ENCODE data around the gene DHRS7. TPM values are rescaled to one million over a fixed set of nuclear protein-coding genes. Genes with fewer than 3 reads are reported as not detected.

The DHRS7 gene
- total RNA-seq, 1 experiment from 2014 or later, result 27.7 TPM

DNA sequence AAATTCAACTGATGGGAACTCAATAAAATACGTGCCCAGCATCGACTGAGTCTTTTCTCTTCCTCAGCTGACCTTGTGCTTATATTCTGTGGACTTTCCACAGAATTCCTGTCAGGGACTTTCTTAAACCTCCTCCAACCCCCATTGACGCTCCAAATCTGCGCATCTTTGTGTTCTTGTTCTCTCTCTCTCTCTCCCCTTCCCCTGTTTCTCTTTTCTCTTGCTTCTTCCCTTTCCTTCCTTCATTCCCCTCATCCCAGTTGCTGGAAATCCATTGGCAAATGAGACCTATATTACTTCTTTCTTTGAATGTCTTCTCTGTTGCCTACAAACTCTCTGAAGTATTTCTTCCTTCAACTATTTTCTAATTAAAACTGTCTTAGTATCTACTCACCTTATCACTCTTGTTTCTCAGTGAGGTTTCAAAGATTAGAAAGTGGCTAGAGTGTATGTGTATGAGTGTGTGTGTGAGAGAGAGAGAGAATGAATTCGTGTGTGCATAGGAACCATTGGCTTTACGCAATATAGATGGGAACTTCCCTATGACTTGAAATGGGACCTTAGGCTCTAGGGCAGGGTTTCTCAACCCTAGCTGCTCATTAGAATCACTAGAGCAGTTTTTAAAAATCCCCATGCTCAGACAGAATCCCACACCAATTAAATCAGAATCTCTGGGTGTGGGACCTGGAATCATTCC lies 41.8 kb upstream of the DHRS7 start:
- Histone ChIP-seq H3K4ac (ENCODE audit: low read depth, low read length) (no peak overlapping the region), H3K9ac (ENCODE audit: extremely low read depth, insufficient read length, low read length) (no peak overlapping the region), H2BK15ac (ENCODE audit: low read depth, low read length) (no peak overlapping the region), H3K4me2 (ENCODE audit: insufficient read depth, insufficient read length, low read length) (no peak overlapping the region), H4K5ac (ENCODE audit: insufficient read length, low read depth, low read length) (no peak overlapping the region), H3K56ac (ENCODE audit: insufficient read length, low read depth, low read length) (no peak overlapping the region), H3K79me1 (ENCODE audit: insufficient read depth, low read depth, low read length, poor library complexity, severe bottlenecking) (no peaks in the 10 kb centered on the region), H2BK12ac (ENCODE audit: insufficient read length, low read depth, low read length) (no peak overlapping the region), H3K18ac (ENCODE audit: insufficient read length, low read depth, low read length) (no peak overlapping the region), H3K9me3 (ENCODE audit: control insufficient read depth, low read depth, low read length) (no peaks in the 10 kb centered on the region), H3K23ac (ENCODE audit: insufficient read length, low read depth, low read length) (no peak overlapping the region), H2AFZ (ENCODE audit: low read length) (no peak overlapping the region), H4K8ac (replicated peaks; ENCODE audit: insufficient read length, low read depth, low read length) (no peak overlapping the region), H3T11ph (ENCODE audit: low read length) (no peak overlapping the region), H3K14ac (ENCODE audit: insufficient read depth, low read length) (no peak overlapping the region), H3K23me2 (ENCODE audit: insufficient read length, low read depth, low read length, poor library complexity, severe bottlenecking) (no peaks in the 10 kb centered on the region), H4K20me1 (ENCODE audit: control insufficient read depth, insufficient read depth, insufficient read length) (no peaks in the 10 kb centered on the region), H2BK20ac (ENCODE audit: low read depth, low read length, poor library complexity, severe bottlenecking) (no peak overlapping the region), H2BK120ac (ENCODE audit: low read depth, low read length, poor library complexity, severe bottlenecking) (no peak overlapping the region), H2AK5ac (ENCODE audit: insufficient read length, low read length) (no peak overlapping the region), H3K27me3 (ENCODE audit: insufficient read depth, low read length) (no peaks in the 10 kb centered on the region), H3K27ac (ENCODE audit: insufficient read length, low read depth, low read length) (no peak overlapping the region), H3K79me2 (ENCODE audit: insufficient read depth, low read length) (no peaks in the 10 kb centered on the region), H2BK5ac (ENCODE audit: insufficient read length, low read length) (no peak overlapping the region), H3K4me1 (ENCODE audit: insufficient read depth, low read length) (peaks cover 8% of the 10 kb centered on the region; the same call in 1 of the 2 replicates), H4K91ac (ENCODE audit: insufficient read length, low read depth, low read length) (no peak overlapping the region)
- WGBS (ENCODE audit: extremely low coverage, insufficient read length, low lambda C conversion rate), result no CpG with 5 or more reads among the region's 6 CpGs
- Mint-ChIP-seq H3K36me3 (ENCODE audit: insufficient read depth in 1 of 3, low read depth in 3 of 3) (no peaks in the 10 kb centered on the region), H3K27ac (no peak overlapping the region), H3K27me3 (ENCODE audit: low read depth) (no peaks in the 10 kb centered on the region), H3K9me3 (no peaks in the 10 kb centered on the region), H3K4me3 (no peak overlapping the region), H3K4me1 (peaks cover 29 to 34% of the 10 kb centered on the region in 2 experiments)
- no peak for DNase-seq
- TF ChIP-seq, protein P1, sequence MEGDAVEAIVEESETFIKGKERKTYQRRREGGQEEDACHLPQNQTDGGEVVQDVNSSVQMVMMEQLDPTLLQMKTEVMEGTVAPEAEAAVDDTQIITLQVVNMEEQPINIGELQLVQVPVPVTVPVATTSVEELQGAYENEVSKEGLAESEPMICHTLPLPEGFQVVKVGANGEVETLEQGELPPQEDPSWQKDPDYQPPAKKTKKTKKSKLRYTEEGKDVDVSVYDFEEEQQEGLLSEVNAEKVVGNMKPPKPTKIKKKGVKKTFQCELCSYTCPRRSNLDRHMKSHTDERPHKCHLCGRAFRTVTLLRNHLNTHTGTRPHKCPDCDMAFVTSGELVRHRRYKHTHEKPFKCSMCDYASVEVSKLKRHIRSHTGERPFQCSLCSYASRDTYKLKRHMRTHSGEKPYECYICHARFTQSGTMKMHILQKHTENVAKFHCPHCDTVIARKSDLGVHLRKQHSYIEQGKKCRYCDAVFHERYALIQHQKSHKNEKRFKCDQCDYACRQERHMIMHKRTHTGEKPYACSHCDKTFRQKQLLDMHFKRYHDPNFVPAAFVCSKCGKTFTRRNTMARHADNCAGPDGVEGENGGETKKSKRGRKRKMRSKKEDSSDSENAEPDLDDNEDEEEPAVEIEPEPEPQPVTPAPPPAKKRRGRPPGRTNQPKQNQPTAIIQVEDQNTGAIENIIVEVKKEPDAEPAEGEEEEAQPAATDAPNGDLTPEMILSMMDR (conservative IDR thresholded peaks at IDR 0.05), result no peak

Data from H9 (cell line).